Sigmoid colon (tissue), 7 donors: ENCODE measurements around the gene PTPRA. TPM values are rescaled to one million over a fixed set of nuclear protein-coding genes. Genes with fewer than 3 reads are reported as not detected.

Source experiments
- DNase-seq: peaks from one replicate; pipeline ENCODE4 v3.0.0-alpha.2; 2019
- H3K27ac ChIP-seq, 4 donors: fragments of 200-600 bp; sonication (generic); one replicate each; pipeline ENCODE4 v1.5.1; 2016 to 2019; ENCODE audit warnings: mild to moderate bottlenecking in 1 of 4
- H3K27me3 ChIP-seq, 3 donors: fragments of 200-600 bp; sonication (generic); one replicate each; pipeline ENCODE4 v1.5.1; 2019; ENCODE audit warnings: mild to moderate bottlenecking in 1 of 3
- H3K36me3 ChIP-seq, 4 donors: fragments of 200-600 bp; sonication (generic); one replicate each; pipeline ENCODE4 v1.5.1; 2016 to 2019
- H3K4me1 ChIP-seq, 4 donors: fragments of 200-600 bp; sonication (generic); one replicate each; pipeline ENCODE4 v1.5.1; 2017 to 2019
- H3K4me3 ChIP-seq, 4 donors: fragments of 200-600 bp; sonication (generic); one replicate each; pipeline ENCODE4 v1.5.1; 2017 to 2019; ENCODE audit warnings: mild to moderate bottlenecking in 2 of 4, moderate library complexity in 1 of 4
- H3K9me3 ChIP-seq, 4 donors: fragments of 200-600 bp in 3 of 4; sonication (generic) in 3 of 4; one replicate each; pipeline versions ENCODE4 v1.5.1 to v1.6.1; 2013 to 2019
- CTCF ChIP-seq, 4 experiments: fragments of 450-650 bp in 3 of 4; fragments of 200-600 bp in 1 of 4; IDR thresholded peaks; one replicate each; pipeline ENCODE4 v1.5.1; 2016 to 2019; ENCODE audit warnings: antibody characterized with exemption in 4 of 4, mild to moderate bottlenecking in 3 of 4, moderate library complexity in 2 of 4
- EP300 ChIP-seq, 4 donors: sonication (generic); formaldehyde crosslinking; IDR thresholded peaks; one replicate each; pipeline ENCODE4 v1.6.1; 2017; ENCODE audit warnings: antibody characterized with exemption in 4 of 4
- POLR2A ChIP-seq, 2 donors: fragments of 450-650 bp; IDR thresholded peaks; one replicate each; pipeline ENCODE4 v1.6.1; 2016; ENCODE audit warnings: antibody characterized with exemption in 2 of 2, mild to moderate bottlenecking in 2 of 2, moderate library complexity in 2 of 2
- POLR2AphosphoS5 ChIP-seq, 4 donors: sonication (generic); formaldehyde crosslinking; IDR thresholded peaks; one replicate each; pipeline ENCODE4 v1.6.1; 2017; ENCODE audit warnings: antibody characterized with exemption in 4 of 4
- WGBS, 2 donors: extraction: QIAGEN DNeasy Blood & Tissue Kit; methylation state at CpG; one replicate each; pipeline ENCODE4 v1.1.7; 2013; 5-methylcytosine and 5-hydroxymethylcytosine counted together
- intact Hi-C: fragments of 100-400 bp; cut with DNase I; formaldehyde crosslinking; loops from one replicate; pipeline ENCODE4 v1.15.1; 2023
- polyA plus RNA-seq, 3 donors: library from polyadenylated mRNA; stranded (reverse); fragments of 200-250 nt; gene quantifications; one replicate each; pipeline ENCODE4 v1.2.3, GENCODE V29; 2013
- total RNA-seq, 4 donors: library from RNA; depleted of rRNA; stranded (reverse); fragments of >200 nt; gene quantifications; one replicate each; pipeline ENCODE4 v1.1.0, GENCODE V29; 2016
- donor health status: healthy with polysubstance abuse.
- donor health status: Bipolar disorder and iron deficiency.
- donor health status: healthy.

Gene PTPRA
- total and polyA plus RNA-seq, 7 donors = 10.2 to 86.4 (median 62.0) TPM

GRCh38 chr20:2956480-2956879, 83.2 kb downstream of the PTPRA start:
- peaks cover 0 to 14% (median 3%) of the 10 kb centered on the region in 4 donors for H3K36me3 ChIP-seq
- intact Hi-C loops = no loop called here
- H3K27ac ChIP-seq = no peak overlapping the region
- H3K4me1 ChIP-seq = no peaks in the 10 kb centered on the region
- 90 to 97% methylated on average over 2 of the region's 2 CpGs for WGBS, 2 donors
- no peak for DNase-seq
- no peak for TF ChIP-seq EP300 (IDR thresholded peaks at IDR 0.05)
- TF ChIP-seq POLR2A (IDR thresholded peaks at IDR 0.05) = no peak
- TF ChIP-seq POLR2AphosphoS5 (IDR thresholded peaks at IDR 0.05) = no peak
- no peak for TF ChIP-seq CTCF (IDR thresholded peaks at IDR 0.05)
- no peaks in the 10 kb centered on the region for H3K9me3 ChIP-seq
- no peaks in the 10 kb centered on the region for H3K27me3 ChIP-seq
- no peak overlapping the region for H3K4me3 ChIP-seq

GRCh38 chr20:2967841-2968240, 94.6 kb downstream of the PTPRA start:
- Histone ChIP-seq H3K9me3 (no peaks in the 10 kb centered on the region), H3K27ac (no peak overlapping the region), H3K36me3 (peaks cover 0 to 52% (median 8%) of the 10 kb centered on the region in 4 donors), H3K4me1 (no peaks in the 10 kb centered on the region), H3K27me3 (no peaks in the 10 kb centered on the region), H3K4me3 (no peak overlapping the region)
- TF ChIP-seq EP300 (IDR thresholded peaks at IDR 0.05) = no peak
- TF ChIP-seq POLR2AphosphoS5 (IDR thresholded peaks at IDR 0.05) = no peak
- TF ChIP-seq POLR2A (IDR thresholded peaks at IDR 0.05) = no peak
- no peak for TF ChIP-seq CTCF (IDR thresholded peaks at IDR 0.05)
- DNase-seq = no peak
- WGBS, 2 donors = 90 to 97% methylated on average over 3 of the region's 3 CpGs
- intact Hi-C loops = no loop called here

- 95% methylated on average over 5 of the region's 5 CpGs for WGBS, 2 donors
- no peaks in the 10 kb centered on the region for H3K4me1 ChIP-seq
- H3K27me3 ChIP-seq = no peaks in the 10 kb centered on the region
- intact Hi-C loops = no loop called here
- H3K9me3 ChIP-seq = no peaks in the 10 kb centered on the region
- H3K4me3 ChIP-seq = no peak overlapping the region
- no peak for TF ChIP-seq CTCF (IDR thresholded peaks at IDR 0.05)
- no peak for TF ChIP-seq EP300 (IDR thresholded peaks at IDR 0.05)
- TF ChIP-seq POLR2A (IDR thresholded peaks at IDR 0.05) = no peak
- TF ChIP-seq POLR2AphosphoS5 (IDR thresholded peaks at IDR 0.05) = no peak
- peaks cover 0 to 11% (median 2%) of the 10 kb centered on the region in 4 donors for H3K36me3 ChIP-seq
- H3K27ac ChIP-seq = no peak overlapping the region
- DNase-seq = no peak
Observed at GRCh38 chr20:2972126-2972525, 98.8 kb downstream of the PTPRA start.

- no peak for DNase-seq
- no peaks in the 10 kb centered on the region for H3K27me3 ChIP-seq
- H3K27ac ChIP-seq = no peak overlapping the region
- 92 to 95% methylated on average over 3 of the region's 3 CpGs for WGBS, 2 donors
- TF ChIP-seq EP300 (IDR thresholded peaks at IDR 0.05) (no peak), POLR2AphosphoS5 (IDR thresholded peaks at IDR 0.05) (no peak), CTCF (IDR thresholded peaks at IDR 0.05) (no peak), POLR2A (IDR thresholded peaks at IDR 0.05) (no peak)
- H3K4me1 ChIP-seq = no peaks in the 10 kb centered on the region
- no peaks in the 10 kb centered on the region for H3K36me3 ChIP-seq
- H3K4me3 ChIP-seq = no peak overlapping the region
- no peaks in the 10 kb centered on the region for H3K9me3 ChIP-seq
- intact Hi-C loops = no loop called here
Observed at GRCh38 chr20:2973574-2973973, 100.3 kb downstream of the PTPRA start.

- no peaks in the 10 kb centered on the region for H3K36me3 ChIP-seq
Observed at GRCh38 chr20:2978519-2978918, 105.2 kb downstream of the PTPRA start.

More at GRCh38 chr20:2978519-2978918, 105.2 kb downstream of the PTPRA start:
- H3K27ac ChIP-seq = no peak overlapping the region
- H3K4me3 ChIP-seq = no peak overlapping the region
- intact Hi-C loops = no loop called here
- no peak for DNase-seq
- no peaks in the 10 kb centered on the region for H3K4me1 ChIP-seq
- no peaks in the 10 kb centered on the region for H3K27me3 ChIP-seq
- WGBS, 2 donors = 83 to 87% methylated on average over 4 of the region's 4 CpGs
- TF ChIP-seq CTCF (IDR thresholded peaks at IDR 0.05) (no peak), POLR2A (IDR thresholded peaks at IDR 0.05) (no peak), EP300 (IDR thresholded peaks at IDR 0.05) (no peak), POLR2AphosphoS5 (IDR thresholded peaks at IDR 0.05) (no peak)
- H3K9me3 ChIP-seq = no peaks in the 10 kb centered on the region
